Trophoblast cell (in vitro differentiated cells and primary cell): ENCODE measurements around the gene MELK.
"Not testable (repeated sequence)": the region's sequence is repeated elsewhere in the genome, so short reads cannot be mapped to it uniquely, and the experiment has no call there.

Experiments used
- DNase-seq, 2 donors: peaks; one replicate each; pipeline ENCODE4 v3.0.0-alpha.2; 2016
- H2AFZ ChIP-seq: 2 replicates; pipeline ENCODE4 v1.6.1; 2013; ENCODE audit warnings: low read length, moderate library complexity, mild to moderate bottlenecking; ENCODE audit not compliant: insufficient read depth, poor library complexity
- H2AK5ac ChIP-seq: 2 replicates; pipeline ENCODE4 v1.6.1; 2013; ENCODE audit warnings: mild to moderate bottlenecking, low read length
- H2BK120ac ChIP-seq: 2 replicates; pipeline ENCODE4 v1.6.1; 2013; ENCODE audit warnings: low read length, mild to moderate bottlenecking, moderate library complexity; ENCODE audit not compliant: insufficient read depth, poor library complexity
- H2BK12ac ChIP-seq: 2 replicates; pipeline ENCODE4 v1.6.1; 2013; ENCODE audit warnings: mild to moderate bottlenecking, low read length, moderate library complexity
- H2BK5ac ChIP-seq: 2 replicates; pipeline ENCODE4 v1.6.1; 2013; ENCODE audit warnings: low read length, low read depth, moderate library complexity, mild to moderate bottlenecking; ENCODE audit not compliant: poor library complexity
- H3K14ac ChIP-seq: 2 replicates; pipeline ENCODE4 v1.6.1; 2013; ENCODE audit warnings: mild to moderate bottlenecking, low read length
- H3K18ac ChIP-seq: 2 replicates; pipeline ENCODE4 v1.6.1; 2013; ENCODE audit warnings: mild to moderate bottlenecking, low read length
- H3K23ac ChIP-seq: 2 replicates; pipeline ENCODE4 v1.6.1; 2013; ENCODE audit warnings: low read length
- H3K27ac ChIP-seq: 2 replicates; pipeline ENCODE4 v1.5.1; 2013; ENCODE audit warnings: low read depth, mild to moderate bottlenecking, inconsistent platforms, low read length, moderate library complexity
- H3K27me3 ChIP-seq: 2 replicates; pipeline ENCODE4 v1.6.1; 2013; ENCODE audit warnings: inconsistent platforms, mild to moderate bottlenecking, low read length, moderate library complexity; ENCODE audit not compliant: insufficient read depth
- H3K36me3 ChIP-seq, 2 experiments: 1 replicate in 1 of 2; 2 replicates in 1 of 2; pipeline ENCODE4 v1.6.1; 2013; ENCODE audit warnings: low read length in 2 of 2, mild to moderate bottlenecking in 2 of 2, moderate library complexity in 1 of 2; ENCODE audit not compliant: insufficient read depth in 2 of 2, control insufficient read depth in 1 of 2
- H3K4ac ChIP-seq: 2 replicates; pipeline ENCODE4 v1.6.1; 2013; ENCODE audit warnings: low read depth, mild to moderate bottlenecking, low read length, moderate library complexity
- H3K4me1 ChIP-seq, 2 experiments: 1 replicate in 1 of 2; 2 replicates in 1 of 2; pipeline ENCODE4 v1.6.1; 2013; ENCODE audit warnings: low read length in 2 of 2, mild to moderate bottlenecking in 2 of 2, moderate library complexity in 1 of 2; ENCODE audit not compliant: insufficient read depth in 2 of 2, control insufficient read depth in 1 of 2
- H3K4me2 ChIP-seq: 2 replicates; pipeline ENCODE4 v1.6.1; 2013; ENCODE audit warnings: inconsistent platforms, mild to moderate bottlenecking, low read length, moderate library complexity
- H3K4me3 ChIP-seq: 2 replicates; pipeline ENCODE4 v1.5.1; 2013; ENCODE audit warnings: mild to moderate bottlenecking, low read depth, low read length, inconsistent platforms
- H3K79me1 ChIP-seq: one replicate; pipeline ENCODE4 v1.6.1; 2013; ENCODE audit warnings: low read length
- H3K79me2 ChIP-seq: 2 replicates; pipeline ENCODE4 v1.6.1; 2013; ENCODE audit warnings: low read length, mild to moderate bottlenecking; ENCODE audit not compliant: control insufficient read depth, insufficient read depth, poor library complexity
- H3K9ac ChIP-seq: 2 replicates; pipeline ENCODE4 v1.6.1; 2013; ENCODE audit warnings: mild to moderate bottlenecking, low read length
- H3K9me3 ChIP-seq: 2 replicates; pipeline ENCODE4 v1.6.1; 2013; ENCODE audit warnings: low read depth, mild to moderate bottlenecking, control low read depth, inconsistent platforms, low read length; ENCODE audit not compliant: insufficient read depth
- H4K12ac ChIP-seq: 2 replicates; pipeline ENCODE4 v1.6.1; 2013; ENCODE audit warnings: low read depth, mild to moderate bottlenecking, low read length, moderate library complexity
- H4K8ac ChIP-seq: 2 replicates; pipeline ENCODE4 v1.6.1; 2013; ENCODE audit warnings: low read depth, mild to moderate bottlenecking, low read length, moderate library complexity
- H4K91ac ChIP-seq: one replicate; pipeline ENCODE4 v1.6.1; 2013; ENCODE audit warnings: low read depth, mild to moderate bottlenecking, low read length, moderate library complexity
- WGBS: extraction: QIAGEN DNeasy Blood & Tissue Kit; methylation state at CpG from one replicate; pipeline ENCODE4 v1.1.7; 2013; ENCODE audit warnings: missing lambda C conversion rate; ENCODE audit not compliant: insufficient read length, insufficient coverage; ENCODE audit errors: extremely low coverage; 5-methylcytosine and 5-hydroxymethylcytosine counted together

The MELK gene

GRCh38 chr9:36574045-36574444 is 1.4 kb downstream of the MELK start:
- not testable (repeated sequence) for H2BK5ac ChIP-seq
- H3K4ac ChIP-seq, result peak overlapping the region; percentile 94
- WGBS, result no CpG with 5 or more reads among the region's 8 CpGs

DNA sequence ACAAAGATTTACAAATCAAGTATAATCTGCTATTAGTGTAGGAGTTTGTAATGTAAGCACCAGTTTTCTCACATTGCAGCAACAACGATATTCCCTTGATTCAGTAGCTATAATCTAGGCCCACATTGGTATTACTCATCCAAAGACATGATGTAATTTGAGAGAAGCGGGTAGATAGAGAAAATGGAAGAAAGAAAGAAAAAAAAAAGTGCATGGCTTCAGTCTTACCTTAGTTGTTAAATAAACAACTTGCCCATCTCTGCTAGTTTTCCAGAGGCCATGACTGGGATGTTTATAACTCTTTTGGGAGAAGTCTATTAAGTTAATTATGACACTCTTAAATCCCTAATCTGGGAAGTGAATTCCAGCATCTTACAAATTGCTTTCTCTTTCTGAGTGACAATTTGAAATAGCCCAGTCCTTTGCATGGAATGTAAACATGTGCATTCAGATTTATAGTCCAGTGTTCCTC is 2.8 kb downstream of the MELK start:
- peaks cover 2% of the 10 kb centered on the region for H3K9me3 ChIP-seq
- no peaks in the 10 kb centered on the region for H3K27me3 ChIP-seq
- no peak overlapping the region for H3K4me3 ChIP-seq
- H3K23ac ChIP-seq, result no peak overlapping the region
- H2AFZ ChIP-seq, result no peak overlapping the region
- no peak overlapping the region for H4K91ac ChIP-seq
- peaks cover 22% of the 10 kb centered on the region for H3K79me2 ChIP-seq
- H3K9ac ChIP-seq, result no peak overlapping the region
- no peak overlapping the region for H4K8ac ChIP-seq
- no peak overlapping the region for H3K4me2 ChIP-seq
- no peak overlapping the region for H4K12ac ChIP-seq
- H2BK5ac ChIP-seq, result no peak overlapping the region
- H3K14ac ChIP-seq, result no peak overlapping the region
- H2BK12ac ChIP-seq, result no peak overlapping the region
- peaks cover 3 to 5% of the 10 kb centered on the region in 2 experiments for H3K4me1 ChIP-seq
- no peak overlapping the region for H3K18ac ChIP-seq
- peaks cover 14% of the 10 kb centered on the region for H3K79me1 ChIP-seq
- peak in 1 of 2 donors; percentile 70 for DNase-seq
- no peak overlapping the region for H3K27ac ChIP-seq
- WGBS, result no CpG with 5 or more reads among the region's 2 CpGs
- H2AK5ac ChIP-seq, result no peak overlapping the region
- H3K36me3 ChIP-seq, result peaks cover 0 to 7% of the 10 kb centered on the region in 2 experiments
- no peak overlapping the region for H2BK120ac ChIP-seq
- H3K4ac ChIP-seq, result no peak overlapping the region

More at GRCh38 chr9:36574045-36574444, 1.4 kb downstream of the MELK start:
- H3K18ac ChIP-seq, H2AFZ ChIP-seq, H2BK120ac ChIP-seq, H3K4me1 ChIP-seq, H3K27ac ChIP-seq, H3K23ac ChIP-seq, H4K12ac ChIP-seq, H3K27me3 ChIP-seq, H4K91ac ChIP-seq, DNase-seq, H3K4me3 ChIP-seq, H3K36me3 ChIP-seq, H2AK5ac ChIP-seq, H4K8ac ChIP-seq, H3K9me3 ChIP-seq, H2BK12ac ChIP-seq: not testable (repeated sequence)
- peaks cover 20% of the 10 kb centered on the region for H3K79me2 ChIP-seq
- H3K9ac ChIP-seq, result peak overlapping the region; percentile 16
- H3K4me2 ChIP-seq, result peak overlapping the region; percentile 71
- H3K14ac ChIP-seq, result peak overlapping the region; percentile 35
- H3K79me1 ChIP-seq, result peaks cover 14% of the 10 kb centered on the region

GRCh38 chr9:36576866-36577265 is 4.2 kb downstream of the MELK start:
- Histone ChIP-seq H3K9me3 (peaks cover 2% of the 10 kb centered on the region), H3K4ac (peak overlapping the region; percentile 98), H3K36me3 (peaks cover 0 to 10% of the 10 kb centered on the region in 2 experiments), H3K79me2 (peaks cover 22% of the 10 kb centered on the region), H2BK5ac (no peak overlapping the region), H3K4me2 (no peak overlapping the region), H3K18ac (no peak overlapping the region), H3K14ac (no peak overlapping the region), H4K8ac (no peak overlapping the region), H3K79me1 (peaks cover 14% of the 10 kb centered on the region), H2AFZ (no peak overlapping the region), H3K4me1 (peaks cover 3 to 5% of the 10 kb centered on the region in 2 experiments), H3K23ac (no peak overlapping the region), H2BK120ac (no peak overlapping the region), H3K27ac (no peak overlapping the region), H4K12ac (no peak overlapping the region), H2AK5ac (no peak overlapping the region), H3K4me3 (no peak overlapping the region), H2BK12ac (no peak overlapping the region), H3K9ac (no peak overlapping the region), H4K91ac (no peak overlapping the region), H3K27me3 (no peaks in the 10 kb centered on the region)
- WGBS, result no CpG with 5 or more reads among the region's 3 CpGs
- DNase-seq, result no peak

DNA sequence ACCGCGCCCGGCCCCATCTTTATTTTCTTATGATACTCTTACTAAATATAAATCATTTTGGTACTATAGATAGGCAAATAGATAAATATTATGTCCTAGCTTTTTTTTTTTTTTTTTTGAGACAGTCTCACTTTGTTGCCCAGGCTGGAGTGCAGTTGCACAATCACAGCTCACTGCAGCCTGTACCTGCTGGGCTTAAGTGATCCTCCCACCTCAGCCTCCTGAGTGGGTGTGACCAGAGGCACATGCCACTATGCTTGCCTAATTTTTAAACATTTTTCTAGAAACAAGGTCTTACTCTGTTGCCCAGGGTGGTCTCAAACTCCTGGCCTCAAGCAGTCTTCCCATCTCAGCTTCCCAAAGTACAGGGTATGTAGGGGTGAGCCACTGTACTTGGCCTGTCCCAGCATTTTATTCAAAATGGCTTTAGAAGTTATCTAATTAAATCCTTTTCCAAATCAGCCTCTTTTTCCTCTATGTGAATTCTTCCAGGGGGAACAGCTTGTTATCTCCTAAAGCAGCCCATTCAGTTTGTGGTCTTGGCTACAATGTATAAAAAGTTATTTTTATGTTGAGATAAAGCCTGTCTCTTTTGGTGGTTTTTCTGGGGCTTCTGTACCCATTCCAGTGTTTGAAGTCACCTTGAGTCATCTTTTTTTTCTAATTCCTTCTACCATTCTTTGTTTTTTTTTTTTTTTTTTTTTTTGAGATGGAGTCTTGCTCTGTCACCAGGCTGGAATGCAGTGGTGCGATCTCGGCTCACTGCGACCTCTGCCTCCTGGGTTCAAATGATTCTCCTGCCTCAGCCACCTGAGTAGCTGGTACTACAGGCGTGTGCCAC is 12.1 kb downstream of the MELK start:
- Histone ChIP-seq H3K14ac (no peak overlapping the region), H2BK12ac (no peak overlapping the region), H3K9me3 (no peaks in the 10 kb centered on the region), H3K36me3 (peaks cover 17 to 18% of the 10 kb centered on the region in 2 experiments), H3K27ac (peak overlapping the region; percentile 64), H4K91ac (no peak overlapping the region), H3K18ac (no peak overlapping the region), H3K27me3 (no peaks in the 10 kb centered on the region), H4K12ac (no peak overlapping the region), H3K79me1 (no peaks in the 10 kb centered on the region), H2AK5ac (no peak overlapping the region), H2AFZ (no peak overlapping the region), H3K4me2 (no peak overlapping the region), H3K79me2 (peaks cover 2% of the 10 kb centered on the region), H3K4ac (no peak overlapping the region), H3K23ac (no peak overlapping the region), H3K4me1 (peaks cover 5% of the 10 kb centered on the region in 2 experiments), H3K9ac (no peak overlapping the region), H4K8ac (no peak overlapping the region), H3K4me3 (no peak overlapping the region), H2BK120ac (no peak overlapping the region), H2BK5ac (peak overlapping the region; percentile 63)
- no CpG with 5 or more reads among the region's 7 CpGs for WGBS
- peak; percentile 38 to 64 for DNase-seq
